CD4-positive, CD25-positive, alpha-beta regulatory T cell (primary cell): ENCODE data around the gene SPAG4. TPM values are rescaled to one million over a fixed set of nuclear protein-coding genes. Genes with fewer than 3 reads are reported as not detected.

Experiments used
- ATAC-seq, 2 donors: fragments of 150-1000 bp; cut with Tn5 transposase; one replicate each; pipeline ENCODE4 v1.10.0; 2021; ENCODE audit warnings: low read depth in 2 of 2, moderate number of reproducible peaks in 2 of 2, moderate library complexity in 1 of 2
- DNase-seq, 3 donors: peaks; one replicate each; pipeline versions ENCODE4 v3.0.0 to v3.0.0-alpha.2; 2012 to 2022; ENCODE audit warnings: mixed read lengths in 1 of 3
- H3K27ac ChIP-seq: one replicate; pipeline ENCODE4 v1.7.0; 2013; ENCODE audit warnings: mild to moderate bottlenecking, low read length; ENCODE audit not compliant: insufficient read depth, poor library complexity, severe bottlenecking
- H3K27me3 ChIP-seq: one replicate; pipeline ENCODE4 v1.7.0; 2013; ENCODE audit warnings: low read length; ENCODE audit not compliant: control insufficient read depth, insufficient read depth
- H3K36me3 ChIP-seq: one replicate; pipeline ENCODE4 v1.7.0; 2013; ENCODE audit warnings: mild to moderate bottlenecking, low read length, moderate library complexity; ENCODE audit not compliant: control insufficient read depth, insufficient read depth
- H3K4me1 ChIP-seq: 2 replicates; pipeline ENCODE4 v1.7.0; 2013; ENCODE audit warnings: mild to moderate bottlenecking, low read length; ENCODE audit not compliant: insufficient read depth, control insufficient read depth, poor library complexity, severe bottlenecking
- H3K4me3 ChIP-seq: one replicate; pipeline ENCODE4 v1.7.0; 2013; ENCODE audit warnings: low read depth, mild to moderate bottlenecking, low read length, moderate library complexity
- H3K9me3 ChIP-seq, 2 experiments: 1 replicate in 1 of 2; 2 replicates in 1 of 2; pipeline ENCODE4 v1.7.0; 2013; ENCODE audit warnings: low read length in 2 of 2, mild to moderate bottlenecking in 1 of 2, moderate library complexity in 1 of 2; ENCODE audit not compliant: control insufficient read depth in 2 of 2
- H3K27ac Mint-ChIP-seq, 3 donors: one replicate each; pipeline ENCODE4 v1.8.0; 2020 to 2022; ENCODE audit warnings: mild to moderate bottlenecking in 3 of 3, mixed read lengths in 3 of 3, moderate library complexity in 2 of 3
- H3K27me3 Mint-ChIP-seq: one replicate; pipeline ENCODE4 v1.8.0; 2022; ENCODE audit warnings: mild to moderate bottlenecking, mixed read lengths
- H3K36me3 Mint-ChIP-seq: one replicate; pipeline ENCODE4 v1.8.0; 2020; ENCODE audit warnings: mixed read lengths
- H3K4me1 Mint-ChIP-seq, 4 donors: one replicate each; pipeline ENCODE4 v1.8.0; 2020 to 2022; ENCODE audit warnings: mixed read lengths in 4 of 4, mild to moderate bottlenecking in 1 of 4
- H3K4me3 Mint-ChIP-seq, 4 donors: one replicate each; pipeline ENCODE4 v1.8.0; 2020 to 2022; ENCODE audit warnings: mild to moderate bottlenecking in 4 of 4, mixed read lengths in 4 of 4, moderate library complexity in 3 of 4
- H3K9me3 Mint-ChIP-seq, 7 donors: one replicate each; pipeline ENCODE4 v1.8.0; 2020 to 2022; ENCODE audit warnings: mixed read lengths in 7 of 7, mild to moderate bottlenecking in 3 of 7, moderate library complexity in 2 of 7
- polyA plus RNA-seq, 4 donors: library from polyadenylated mRNA; unstranded; fragments of 300-500 nt; fragmentation: Illumina TruSeq; gene quantifications; one replicate each; pipeline ENCODE4 v1.2.3, GENCODE V29; 2021
- total RNA-seq: library from RNA; stranded (reverse); gene quantifications from one replicate; pipeline ENCODE4 v1.2.3, GENCODE V29; 2022

Gene SPAG4
- total and polyA plus RNA-seq, 5 donors from 2014 or later, result 0.11 to 21.8 (median 0.47) TPM

DNA sequence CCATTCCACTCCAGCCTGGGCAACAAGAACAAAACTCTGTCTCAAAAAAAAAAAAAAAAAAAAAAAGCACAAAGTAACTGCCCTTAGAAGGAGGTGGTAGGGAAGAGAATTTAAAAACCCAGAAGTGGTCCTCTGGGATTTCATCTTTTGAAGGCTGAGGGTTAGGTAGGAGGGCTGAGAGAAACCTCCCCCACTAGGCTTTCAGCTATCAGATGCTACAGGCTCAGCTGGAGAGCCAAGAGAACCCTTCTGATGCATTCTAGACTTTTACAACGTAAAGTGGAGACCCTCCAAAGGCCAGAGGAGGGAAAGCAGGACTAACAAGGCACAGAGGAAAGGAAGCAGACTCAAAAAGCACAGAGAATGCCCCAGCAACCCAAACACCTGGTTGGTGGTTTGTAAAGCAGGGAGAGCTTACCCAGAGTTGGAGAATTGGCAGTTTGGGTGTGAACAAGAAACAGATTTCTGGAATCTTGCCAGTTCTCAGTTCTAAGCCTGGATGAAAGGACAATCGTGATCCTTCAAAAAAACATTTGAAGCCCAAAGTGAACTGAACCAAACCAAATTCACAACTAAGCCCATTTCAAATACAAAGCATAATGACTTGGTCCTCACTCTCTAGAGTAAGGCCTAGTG, 23.2 kb upstream of the SPAG4 start:
- H3K4me3 Mint-ChIP-seq, result no peak overlapping the region
- Histone ChIP-seq H3K4me3 (no peak overlapping the region), H3K36me3 (no peaks in the 10 kb centered on the region), H3K9me3 (no peaks in the 10 kb centered on the region), H3K27ac (no peak overlapping the region), H3K27me3 (no peaks in the 10 kb centered on the region), H3K4me1 (no peaks in the 10 kb centered on the region)
- no peak overlapping the region for H3K27ac Mint-ChIP-seq
- no peaks in the 10 kb centered on the region for H3K9me3 Mint-ChIP-seq
- H3K36me3 Mint-ChIP-seq, result no peaks in the 10 kb centered on the region
- peaks cover 29% of the 10 kb centered on the region for H3K27me3 Mint-ChIP-seq
- peaks cover 0 to 4% (median under 1%) of the 10 kb centered on the region in 4 donors for H3K4me1 Mint-ChIP-seq
- no peak for ATAC-seq
- no peak for DNase-seq

GRCh38 chr20:35595456-35595855, 20.2 kb upstream of the SPAG4 start:
- Mint-ChIP-seq H3K9me3 (no peaks in the 10 kb centered on the region), H3K4me3 (no peak overlapping the region), H3K27ac (no peak overlapping the region), H3K27me3 (peaks cover 50% of the 10 kb centered on the region), H3K4me1 (peaks cover 0 to 3% (median 0%) of the 10 kb centered on the region in 4 donors), H3K36me3 (no peaks in the 10 kb centered on the region)
- Histone ChIP-seq H3K9me3 (no peaks in the 10 kb centered on the region), H3K4me1 (no peaks in the 10 kb centered on the region), H3K27ac (no peak overlapping the region), H3K4me3 (no peak overlapping the region), H3K36me3 (no peaks in the 10 kb centered on the region), H3K27me3 (no peaks in the 10 kb centered on the region)
- DNase-seq (no peak), ATAC-seq (no peak)

- H3K27me3 Mint-ChIP-seq, result peaks cover 55% of the 10 kb centered on the region
- ATAC-seq, result no peak
- H3K4me1 Mint-ChIP-seq, result peaks cover 0 to 7% (median 2%) of the 10 kb centered on the region in 4 donors
- H3K27ac Mint-ChIP-seq, result no peak overlapping the region
- Histone ChIP-seq H3K4me1 (peaks cover 4% of the 10 kb centered on the region), H3K36me3 (no peaks in the 10 kb centered on the region), H3K27me3 (no peaks in the 10 kb centered on the region), H3K27ac (no peak overlapping the region), H3K9me3 (no peaks in the 10 kb centered on the region), H3K4me3 (no peak overlapping the region)
- H3K9me3 Mint-ChIP-seq, result no peaks in the 10 kb centered on the region
- no peak for DNase-seq
- no peaks in the 10 kb centered on the region for H3K36me3 Mint-ChIP-seq
- H3K4me3 Mint-ChIP-seq, result no peak overlapping the region
Measured at GRCh38 chr20:35595901-35596300, 19.7 kb upstream of the SPAG4 start.

DNA sequence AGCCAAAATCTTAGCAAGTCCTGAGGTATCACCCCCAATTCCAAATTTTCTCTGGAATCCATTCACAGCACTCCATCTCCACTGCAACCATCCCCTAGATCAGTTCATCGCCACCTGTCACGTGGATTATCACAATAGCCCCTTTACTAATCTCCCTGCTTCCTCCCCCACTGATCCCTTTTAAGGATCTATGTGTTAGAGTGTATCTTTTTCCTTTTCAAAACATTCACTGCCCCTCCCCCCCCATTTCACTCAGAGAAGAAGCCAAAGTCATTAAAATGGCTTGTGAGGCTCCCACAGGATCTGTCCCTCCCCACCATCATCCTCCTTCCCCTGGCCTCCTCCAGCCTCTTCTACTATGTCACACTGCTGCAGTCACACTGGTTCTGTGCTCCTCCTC, 18.4 kb upstream of the SPAG4 start:
- Mint-ChIP-seq H3K27me3 (peaks cover 61% of the 10 kb centered on the region), H3K4me3 (no peak overlapping the region), H3K4me1 (peaks cover 0 to 14% (median 5%) of the 10 kb centered on the region in 4 donors), H3K9me3 (no peaks in the 10 kb centered on the region), H3K36me3 (no peaks in the 10 kb centered on the region), H3K27ac (peak overlapping the region in 1 of 3 donors; percentile 80)
- ATAC-seq (no peak), DNase-seq (no peak)
- Histone ChIP-seq H3K36me3 (no peaks in the 10 kb centered on the region), H3K4me3 (no peak overlapping the region), H3K9me3 (no peaks in the 10 kb centered on the region), H3K27me3 (no peaks in the 10 kb centered on the region), H3K4me1 (peaks cover 17% of the 10 kb centered on the region), H3K27ac (no peak overlapping the region)

GRCh38 chr20:35598476-35598875, 17.2 kb upstream of the SPAG4 start:
- peaks cover 69% of the 10 kb centered on the region for H3K27me3 Mint-ChIP-seq
- DNase-seq, result no peak

DNA sequence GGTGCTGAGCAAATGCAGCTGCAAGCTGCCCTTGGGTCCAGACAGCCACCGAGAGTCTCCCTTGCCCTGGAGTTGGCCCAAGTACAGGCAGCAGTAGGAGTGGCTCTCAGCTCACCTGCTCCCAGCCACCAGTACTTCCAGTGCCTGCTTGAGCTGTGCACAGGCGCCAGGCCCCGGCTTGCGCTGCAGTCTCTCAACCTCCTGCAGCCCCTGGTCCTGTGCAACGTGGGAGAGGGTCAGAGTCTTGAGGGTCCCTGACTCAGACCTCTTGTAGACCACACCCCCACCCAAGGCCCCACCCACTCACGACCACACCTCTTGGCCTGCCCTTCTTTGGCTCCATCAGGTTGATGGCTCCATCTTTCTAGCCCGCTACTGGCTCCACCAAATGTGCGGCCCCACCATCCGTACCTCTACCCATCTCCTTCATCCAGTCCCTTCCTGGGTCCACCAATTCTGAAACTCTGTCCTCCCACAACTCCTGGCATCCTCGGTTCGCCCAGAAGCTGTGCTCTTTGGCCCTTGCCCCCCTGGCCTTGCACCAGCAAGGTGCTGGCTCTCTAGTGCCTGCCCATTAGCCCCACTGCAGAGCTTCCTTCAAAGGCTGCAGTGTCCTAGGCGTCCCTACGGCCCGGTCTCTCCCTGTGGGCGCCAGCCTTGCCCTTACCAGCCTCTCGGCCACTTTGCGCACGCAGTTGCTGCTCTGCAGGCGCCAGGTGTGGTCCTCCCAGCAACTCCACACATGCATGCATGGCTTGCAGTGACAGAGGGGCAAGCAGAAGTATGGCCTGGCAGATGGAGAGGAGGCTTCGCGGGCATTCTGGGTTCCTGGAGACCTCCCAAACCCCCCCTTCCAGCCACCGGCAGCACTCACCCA, 16.5 kb upstream of the SPAG4 start:
- Histone ChIP-seq H3K9me3 (no peaks in the 10 kb centered on the region), H3K27me3 (no peaks in the 10 kb centered on the region), H3K27ac (no peak overlapping the region), H3K4me1 (peaks cover 18% of the 10 kb centered on the region), H3K36me3 (no peaks in the 10 kb centered on the region), H3K4me3 (no peak overlapping the region)
- Mint-ChIP-seq H3K4me3 (no peak overlapping the region), H3K27ac (no peak overlapping the region), H3K36me3 (no peaks in the 10 kb centered on the region), H3K9me3 (no peaks in the 10 kb centered on the region), H3K4me1 (peaks cover 0 to 16% (median 8%) of the 10 kb centered on the region in 4 donors), H3K27me3 (peaks cover 69% of the 10 kb centered on the region)
- ATAC-seq, result no peak
- no peak for DNase-seq

More at GRCh38 chr20:35598476-35598875, 17.2 kb upstream of the SPAG4 start:
- no peak overlapping the region for H3K27ac ChIP-seq
- H3K9me3 Mint-ChIP-seq, result no peaks in the 10 kb centered on the region
- no peaks in the 10 kb centered on the region for H3K9me3 ChIP-seq
- no peak overlapping the region for H3K4me3 Mint-ChIP-seq
- H3K27me3 ChIP-seq, result no peaks in the 10 kb centered on the region
- ATAC-seq, result no peak
- H3K4me3 ChIP-seq, result no peak overlapping the region
- H3K36me3 Mint-ChIP-seq, result no peaks in the 10 kb centered on the region
- H3K27ac Mint-ChIP-seq, result peak overlapping the region in 2 of 3 donors; percentile 20 to 74
- H3K4me1 ChIP-seq, result peaks cover 18% of the 10 kb centered on the region
- peaks cover 0 to 16% (median 7%) of the 10 kb centered on the region in 4 donors for H3K4me1 Mint-ChIP-seq
- no peaks in the 10 kb centered on the region for H3K36me3 ChIP-seq

- Mint-ChIP-seq H3K27me3 (peaks cover 64% of the 10 kb centered on the region), H3K27ac (no peak overlapping the region), H3K9me3 (no peaks in the 10 kb centered on the region), H3K36me3 (no peaks in the 10 kb centered on the region), H3K4me1 (peaks cover 0 to 16% (median 8%) of the 10 kb centered on the region in 4 donors), H3K4me3 (peak overlapping the region in 1 of 4 donors; percentile 44)
- H3K4me1 ChIP-seq, result peaks cover 18% of the 10 kb centered on the region
- H3K27ac ChIP-seq, result no peak overlapping the region
- DNase-seq (no peak), ATAC-seq (no peak)
- no peaks in the 10 kb centered on the region for H3K27me3 ChIP-seq
- H3K36me3 ChIP-seq, result no peaks in the 10 kb centered on the region
- no peak overlapping the region for H3K4me3 ChIP-seq
- H3K9me3 ChIP-seq, result no peaks in the 10 kb centered on the region
Measured at GRCh38 chr20:35599776-35600120, 15.9 kb upstream of the SPAG4 start.
